Activated CD8-positive, alpha-beta memory T cell treated with anti-CD3 and anti-CD28 coated beads for 4 hours (primary cell): ENCODE results near the gene MIOX.

Source experiments
- DNase-seq, 2 donors: peaks; one replicate each; pipeline ENCODE4 v3.0.0-alpha.2; 2020; ENCODE audit warnings: low read depth in 2 of 2

Gene MIOX

GRCh38 chr22:50454556-50455075 lies 32.0 kb upstream of the MIOX start:
- DNase-seq = no peak

- DNase-seq = no peak
Measured at GRCh38 chr22:50455201-50455600, 31.5 kb upstream of the MIOX start.

GRCh38 chr22:50456026-50456425 lies 30.6 kb upstream of the MIOX start:
- no peak for DNase-seq

GRCh38 chr22:50456466-50457234 lies 30.0 kb upstream of the MIOX start:
- no peak for DNase-seq

- DNase-seq = no peak
Measured at GRCh38 chr22:50459016-50459415, 27.6 kb upstream of the MIOX start.

GRCh38 chr22:50459496-50460140 lies 27.0 kb upstream of the MIOX start:
- DNase-seq = no peak

- DNase-seq = no peak
Measured at GRCh38 chr22:50460938-50461337, 25.7 kb upstream of the MIOX start.

GRCh38 chr22:50461536-50461935 lies 25.1 kb upstream of the MIOX start:
- DNase-seq = no peak

- no peak for DNase-seq
Measured at GRCh38 chr22:50461979-50462540, 24.6 kb upstream of the MIOX start.

GRCh38 chr22:50463188-50463900 lies 23.3 kb upstream of the MIOX start:
- no peak for DNase-seq

GRCh38 chr22:50464451-50464850 lies 22.2 kb upstream of the MIOX start:
- no peak for DNase-seq

- DNase-seq = no peak
Measured at GRCh38 chr22:50465066-50465930, 21.4 kb upstream of the MIOX start.

- no peak for DNase-seq
Measured at GRCh38 chr22:50467341-50467740, 19.3 kb upstream of the MIOX start.

- no peak for DNase-seq
Measured at GRCh38 chr22:50467773-50468440, 18.8 kb upstream of the MIOX start.

GRCh38 chr22:50468626-50469025 lies 18.0 kb upstream of the MIOX start:
- DNase-seq = no peak

- DNase-seq = peak; percentile 94 to 95
Measured at GRCh38 chr22:50469377-50470305, 17.0 kb upstream of the MIOX start.

GRCh38 chr22:50470491-50470890 lies 16.2 kb upstream of the MIOX start:
- no peak for DNase-seq

- no peak for DNase-seq
Measured at GRCh38 chr22:50471197-50471847, 15.3 kb upstream of the MIOX start.

GRCh38 chr22:50471962-50472361 lies 14.7 kb upstream of the MIOX start:
- no peak for DNase-seq
